Measurements from ENCODE around the gene NUTF2.

The NUTF2 gene

GRCh38 chr16:67878232-67878631 is 31.5 kb downstream of the NUTF2 start:
- no peak overlapping the region for H3K27ac ChIP-seq (ENCODE audit: low read depth, low read length, severe bottlenecking)
- H3K4me3 ChIP-seq (ENCODE audit: extremely low read depth, insufficient read depth, low read length, poor library complexity, severe bottlenecking) = no peak overlapping the region
- peaks cover 79% of the 10 kb centered on the region for H3K36me3 ChIP-seq (ENCODE audit: control insufficient read depth, insufficient read depth, low read length)
- 93 to 98% methylated on average over 2 to 4 of the region's 6 CpGs for WGBS, 2 experiments (ENCODE audit: insufficient coverage in 2 of 2)
- H3K4me1 ChIP-seq (ENCODE audit: control insufficient read depth, insufficient read depth, low read length, poor library complexity, severe bottlenecking) = peaks cover 7% of the 10 kb centered on the region
- no peaks in the 10 kb centered on the region for H3K9me3 ChIP-seq (ENCODE audit: control insufficient read depth, low read length)

GRCh38 chr16:67878846-67879245 is 32.1 kb downstream of the NUTF2 start:
- 93 to 96% methylated on average over 9 of the region's 9 CpGs for WGBS, 2 experiments (ENCODE audit: insufficient coverage in 2 of 2)
- Histone ChIP-seq H3K4me3 (ENCODE audit: extremely low read depth, insufficient read depth, low read length, poor library complexity, severe bottlenecking) (no peak overlapping the region), H3K27ac (ENCODE audit: low read depth, low read length, severe bottlenecking) (no peak overlapping the region), H3K9me3 (ENCODE audit: control insufficient read depth, low read length) (no peaks in the 10 kb centered on the region), H3K36me3 (ENCODE audit: control insufficient read depth, insufficient read depth, low read length) (peaks cover 84% of the 10 kb centered on the region), H3K4me1 (ENCODE audit: control insufficient read depth, insufficient read depth, low read length, poor library complexity, severe bottlenecking) (peaks cover 5% of the 10 kb centered on the region)

- H3K4me3 ChIP-seq (ENCODE audit: extremely low read depth, insufficient read depth, low read length, poor library complexity, severe bottlenecking) = no peak overlapping the region
- no peaks in the 10 kb centered on the region for H3K9me3 ChIP-seq (ENCODE audit: control insufficient read depth, low read length)
- H3K36me3 ChIP-seq (ENCODE audit: control insufficient read depth, insufficient read depth, low read length) = peaks cover 90% of the 10 kb centered on the region
- H3K27ac ChIP-seq (ENCODE audit: low read depth, low read length, severe bottlenecking) = no peak overlapping the region
- 96 to 97% methylated on average over 10 of the region's 12 CpGs for WGBS, 2 experiments (ENCODE audit: insufficient coverage in 2 of 2)
- peaks cover 1% of the 10 kb centered on the region for H3K4me1 ChIP-seq (ENCODE audit: control insufficient read depth, insufficient read depth, low read length, poor library complexity, severe bottlenecking)
These were observed 32.7 kb downstream of the NUTF2 start for GRCh38 chr16:67879462-67879861.

DNA sequence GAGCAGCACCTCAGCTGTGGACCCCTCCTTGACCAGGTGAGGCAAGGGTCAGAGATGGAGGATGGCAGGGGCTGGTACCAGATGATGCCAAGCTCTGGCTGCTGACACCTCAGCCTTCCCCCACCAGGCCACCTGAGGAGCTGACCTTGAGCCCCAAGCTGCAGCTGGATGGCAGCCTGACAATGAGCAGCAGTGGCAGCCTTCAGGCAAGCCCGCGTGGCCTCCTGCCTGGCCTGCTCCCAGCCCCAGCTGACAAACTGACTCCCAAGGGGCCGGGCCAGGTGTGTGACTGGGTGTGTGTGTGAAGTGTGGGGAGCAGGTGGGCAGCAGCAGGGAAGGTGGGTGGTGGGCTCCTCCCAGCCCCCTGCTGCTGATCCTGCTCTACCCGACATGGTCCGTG is 33.2 kb downstream of the NUTF2 start:
- no peaks in the 10 kb centered on the region for H3K9me3 ChIP-seq (ENCODE audit: control insufficient read depth, low read length)
- no peak overlapping the region for H3K27ac ChIP-seq (ENCODE audit: low read depth, low read length, severe bottlenecking)
- 90 to 100% methylated on average over 3 to 4 of the region's 5 CpGs for WGBS, 2 experiments (ENCODE audit: insufficient coverage in 2 of 2)
- H3K4me1 ChIP-seq (ENCODE audit: control insufficient read depth, insufficient read depth, low read length, poor library complexity, severe bottlenecking) = peaks cover 6% of the 10 kb centered on the region
- peaks cover 91% of the 10 kb centered on the region for H3K36me3 ChIP-seq (ENCODE audit: control insufficient read depth, insufficient read depth, low read length)
- H3K4me3 ChIP-seq (ENCODE audit: extremely low read depth, insufficient read depth, low read length, poor library complexity, severe bottlenecking) = no peak overlapping the region

- Histone ChIP-seq H3K36me3 (ENCODE audit: control insufficient read depth, insufficient read depth, low read length) (peaks cover 91% of the 10 kb centered on the region), H3K27ac (ENCODE audit: low read depth, low read length, severe bottlenecking) (no peak overlapping the region), H3K4me1 (ENCODE audit: control insufficient read depth, insufficient read depth, low read length, poor library complexity, severe bottlenecking) (peaks cover 9% of the 10 kb centered on the region), H3K4me3 (ENCODE audit: extremely low read depth, insufficient read depth, low read length, poor library complexity, severe bottlenecking) (no peak overlapping the region), H3K9me3 (ENCODE audit: control insufficient read depth, low read length) (no peaks in the 10 kb centered on the region)
- WGBS, 2 experiments (ENCODE audit: insufficient coverage in 2 of 2) = 95 to 96% methylated on average over 9 to 13 of the region's 13 CpGs
These were observed 33.9 kb downstream of the NUTF2 start for GRCh38 chr16:67880584-67880983.

- Histone ChIP-seq H3K4me1 (ENCODE audit: control insufficient read depth, insufficient read depth, low read length, poor library complexity, severe bottlenecking) (peaks cover 9% of the 10 kb centered on the region), H3K36me3 (ENCODE audit: control insufficient read depth, insufficient read depth, low read length) (peaks cover 91% of the 10 kb centered on the region), H3K27ac (ENCODE audit: low read depth, low read length, severe bottlenecking) (no peak overlapping the region), H3K4me3 (ENCODE audit: extremely low read depth, insufficient read depth, low read length, poor library complexity, severe bottlenecking) (no peak overlapping the region), H3K9me3 (ENCODE audit: control insufficient read depth, low read length) (no peaks in the 10 kb centered on the region)
- 94 to 96% methylated on average over 21 of the region's 21 CpGs for WGBS, 2 experiments (ENCODE audit: insufficient coverage in 2 of 2)
These were observed 35.0 kb downstream of the NUTF2 start for GRCh38 chr16:67881621-67882161.

DNA sequence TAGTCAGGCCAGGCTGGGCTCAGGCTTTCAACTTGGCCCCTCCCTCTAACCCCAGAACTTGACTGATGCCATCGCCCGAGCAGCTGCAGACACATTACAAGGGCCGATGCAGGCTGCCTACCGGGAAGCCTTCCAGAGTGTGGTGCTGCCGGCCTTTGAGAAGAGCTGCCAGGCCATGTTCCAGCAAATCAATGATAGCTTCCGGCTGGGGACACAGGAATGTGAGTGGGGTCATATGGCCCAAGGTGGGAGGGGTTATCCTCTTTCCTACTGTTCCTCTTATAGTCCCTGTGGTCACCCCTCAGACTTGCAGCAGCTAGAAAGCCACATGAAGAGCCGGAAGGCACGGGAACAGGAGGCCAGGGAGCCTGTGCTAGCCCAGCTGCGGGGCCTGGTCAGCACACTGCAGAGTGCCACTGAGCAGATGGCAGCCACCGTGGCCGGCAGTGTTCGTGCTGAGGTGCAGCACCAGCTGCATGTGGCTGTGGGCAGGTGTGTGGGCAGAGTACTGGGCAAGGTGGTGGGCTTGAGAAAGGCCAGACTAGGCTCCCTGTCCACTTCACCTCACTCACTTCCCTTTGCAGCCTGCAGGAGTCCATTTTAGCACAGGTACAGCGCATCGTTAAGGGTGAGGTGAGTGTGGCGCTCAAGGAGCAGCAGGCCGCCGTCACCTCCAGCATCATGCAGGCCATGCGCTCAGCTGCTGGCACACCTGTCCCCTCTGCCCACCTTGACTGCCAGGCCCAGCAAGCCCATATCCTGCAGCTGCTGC is 35.8 kb downstream of the NUTF2 start:
- Histone ChIP-seq H3K4me1 (ENCODE audit: control insufficient read depth, insufficient read depth, low read length, poor library complexity, severe bottlenecking) (peaks cover 9% of the 10 kb centered on the region), H3K36me3 (ENCODE audit: control insufficient read depth, insufficient read depth, low read length) (peaks cover 85% of the 10 kb centered on the region), H3K27ac (ENCODE audit: low read depth, low read length, severe bottlenecking) (no peak overlapping the region), H3K4me3 (ENCODE audit: extremely low read depth, insufficient read depth, low read length, poor library complexity, severe bottlenecking) (no peak overlapping the region), H3K9me3 (ENCODE audit: control insufficient read depth, low read length) (no peaks in the 10 kb centered on the region)
- WGBS, 2 experiments (ENCODE audit: insufficient coverage in 2 of 2) = 93 to 95% methylated on average over 11 to 14 of the region's 18 CpGs

DNA sequence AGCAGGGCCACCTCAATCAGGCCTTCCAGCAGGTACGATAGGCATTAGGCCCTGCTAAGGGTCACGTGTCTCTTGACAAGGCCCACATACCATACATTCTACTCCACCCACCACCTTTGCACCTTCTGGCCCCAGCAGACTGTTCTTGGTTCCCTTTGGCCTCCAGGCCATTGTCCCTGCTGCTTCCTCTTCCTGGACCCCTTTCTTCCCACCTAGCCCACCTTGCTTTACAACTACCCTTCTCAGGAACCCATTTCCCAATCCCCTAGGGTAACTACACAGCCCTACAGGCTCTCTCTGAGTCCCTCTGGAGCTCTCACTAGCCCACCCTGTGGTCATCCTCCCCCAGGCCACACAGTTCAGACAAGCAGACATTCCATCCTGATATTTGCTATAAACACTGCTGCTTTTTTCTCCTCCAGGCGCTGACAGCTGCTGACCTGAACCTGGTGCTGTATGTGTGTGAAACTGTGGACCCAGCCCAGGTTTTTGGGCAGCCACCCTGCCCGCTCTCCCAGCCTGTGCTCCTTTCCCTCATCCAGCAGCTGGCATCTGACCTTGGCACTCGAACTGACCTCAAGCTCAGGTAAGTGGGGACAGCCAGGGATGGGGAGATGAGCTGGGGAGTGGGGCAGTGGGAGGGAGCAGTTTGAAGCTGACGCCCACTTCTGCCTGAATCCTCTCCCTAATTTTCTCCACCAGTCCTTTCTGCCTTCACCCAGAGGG is 36.6 kb downstream of the NUTF2 start:
- 80 to 92% methylated on average over 3 to 4 of the region's 6 CpGs for WGBS, 2 experiments (ENCODE audit: insufficient coverage in 2 of 2)
- H3K27ac ChIP-seq (ENCODE audit: low read depth, low read length, severe bottlenecking) = no peak overlapping the region

GRCh38 chr16:67883872-67884261 is 37.1 kb downstream of the NUTF2 start:
- WGBS, 2 experiments (ENCODE audit: insufficient coverage in 2 of 2) = 47 to 64% methylated on average over 7 to 11 of the region's 11 CpGs
- no peak overlapping the region for H3K27ac ChIP-seq (ENCODE audit: low read depth, low read length, severe bottlenecking)

More for the DNA sequence above, 36.6 kb downstream of the NUTF2 start:
- peaks cover 78% of the 10 kb centered on the region for H3K36me3 ChIP-seq (ENCODE audit: control insufficient read depth, insufficient read depth, low read length)
- peaks cover 9% of the 10 kb centered on the region for H3K4me1 ChIP-seq (ENCODE audit: control insufficient read depth, insufficient read depth, low read length, poor library complexity, severe bottlenecking)
- H3K4me3 ChIP-seq (ENCODE audit: extremely low read depth, insufficient read depth, low read length, poor library complexity, severe bottlenecking) = no peak overlapping the region
- no peaks in the 10 kb centered on the region for H3K9me3 ChIP-seq (ENCODE audit: control insufficient read depth, low read length)

DNA sequence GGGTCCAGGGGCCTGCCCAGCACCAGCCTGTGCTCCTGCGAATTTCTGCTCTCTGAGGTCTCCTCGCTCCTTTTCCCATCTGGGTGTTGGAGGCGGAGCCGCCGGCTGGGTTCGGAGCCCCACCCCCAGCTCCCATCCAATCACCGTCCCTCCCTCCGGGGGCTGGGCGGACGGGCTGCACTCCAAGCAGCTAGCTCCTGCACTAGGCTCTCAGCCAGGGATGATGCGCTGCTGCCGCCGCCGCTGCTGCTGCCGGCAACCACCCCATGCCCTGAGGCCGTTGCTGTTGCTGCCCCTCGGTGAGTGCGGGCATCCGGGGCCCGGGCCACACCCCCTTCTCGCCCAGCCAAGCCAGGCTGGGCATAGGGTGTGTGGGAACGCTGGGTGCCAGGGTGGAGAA is 38.0 kb downstream of the NUTF2 start, which contains the start of gene NRN1L:
NRN1L (plus strand) TSS at position 202 of the 400 bp plus-strand sequence; CDS start at position 221, 19 bp downstream.
- Histone ChIP-seq H3K9me3 (ENCODE audit: control insufficient read depth, low read length) (no peaks in the 10 kb centered on the region), H3K4me1 (ENCODE audit: control insufficient read depth, insufficient read depth, low read length, poor library complexity, severe bottlenecking) (peaks cover 9% of the 10 kb centered on the region), H3K4me3 (ENCODE audit: extremely low read depth, insufficient read depth, low read length, poor library complexity, severe bottlenecking) (no peak within 1 kb of the TSS), H3K27ac (ENCODE audit: low read depth, low read length, severe bottlenecking) (no peak within 1 kb of the TSS), H3K36me3 (ENCODE audit: control insufficient read depth, insufficient read depth, low read length) (peaks cover 64% of the 10 kb centered on the region)
- WGBS, 2 experiments (ENCODE audit: insufficient coverage in 2 of 2) = 11 to 26% methylated on average over 18 to 21 of the region's 22 CpGs

More at GRCh38 chr16:67883872-67884261, 37.1 kb downstream of the NUTF2 start:
- no peaks in the 10 kb centered on the region for H3K9me3 ChIP-seq (ENCODE audit: control insufficient read depth, low read length)
- no peak overlapping the region for H3K4me3 ChIP-seq (ENCODE audit: extremely low read depth, insufficient read depth, low read length, poor library complexity, severe bottlenecking)
- peaks cover 9% of the 10 kb centered on the region for H3K4me1 ChIP-seq (ENCODE audit: control insufficient read depth, insufficient read depth, low read length, poor library complexity, severe bottlenecking)
- H3K36me3 ChIP-seq (ENCODE audit: control insufficient read depth, insufficient read depth, low read length) = peaks cover 72% of the 10 kb centered on the region
